Subcutaneous adipose tissue (tissue), 4 donors: ENCODE results near the gene KRT33B. TPM values are rescaled to one million over a fixed set of nuclear protein-coding genes. Genes with fewer than 3 reads are reported as not detected.
"Not testable (repeated sequence)": the region's sequence is repeated elsewhere in the genome, so short reads cannot be mapped to it uniquely, and the experiment has no call there.

Experiments used
- CTCF ChIP-seq: fragments of 450-650 bp; IDR thresholded peaks from one replicate; pipeline ENCODE4 v1.5.1; 2016; ENCODE audit warnings: low read depth, mild to moderate bottlenecking, control low read depth, antibody characterized with exemption, moderate library complexity
- total RNA-seq, 4 donors: library from RNA; depleted of rRNA; stranded (reverse); fragments of >200 nt; gene quantifications; one replicate each; pipeline ENCODE4 v1.1.0, GENCODE V29; 2016

Gene KRT33B
- total RNA-seq, 4 donors from 2014 or later = not detected

- no peak for TF ChIP-seq CTCF
Measured at GRCh38 chr17:41392278-41392677, 22.7 kb upstream of the KRT33B start.

- no peak for TF ChIP-seq CTCF
Measured at GRCh38 chr17:41391535-41391934, 21.9 kb upstream of the KRT33B start.

- TF ChIP-seq CTCF = no peak
Measured at GRCh38 chr17:41390411-41390938, 20.9 kb upstream of the KRT33B start.

GRCh38 chr17:41387670-41388069, 18.1 kb upstream of the KRT33B start:
- no peak for TF ChIP-seq CTCF

DNA sequence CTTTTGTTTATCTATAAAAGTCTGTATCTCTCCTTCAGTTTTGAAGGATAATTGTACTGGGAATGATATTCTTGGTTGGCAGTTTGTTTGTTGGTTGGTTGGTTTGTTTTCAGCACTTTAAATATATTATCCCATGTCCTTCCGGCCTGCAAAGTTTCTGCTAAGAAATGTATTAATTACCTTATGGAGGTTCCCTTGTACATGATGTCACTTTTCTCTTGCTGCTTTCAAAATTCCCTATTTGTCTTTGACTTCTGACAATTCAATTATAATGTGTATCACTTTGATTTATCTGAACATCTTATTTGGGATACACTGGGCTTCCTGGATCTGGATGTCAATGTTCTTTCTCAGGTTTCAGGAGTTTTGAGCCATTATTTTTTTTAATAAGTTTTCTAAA, 16.6 kb upstream of the KRT33B start:
- no peak for TF ChIP-seq CTCF

- TF ChIP-seq CTCF = no peak
Measured at GRCh38 chr17:41383690-41384089, 14.1 kb upstream of the KRT33B start.

- no peak for TF ChIP-seq CTCF
Measured at GRCh38 chr17:41382394-41382793, 12.8 kb upstream of the KRT33B start.

- not testable (repeated sequence) for TF ChIP-seq CTCF
Measured at GRCh38 chr17:41381943-41382342, 12.3 kb upstream of the KRT33B start, which contains the start of gene KRT34. KRT34 (minus strand) TSS chr17:41382306; CDS start chr17:41382246, 60 bp downstream.
